Endothelial cell of umbilical vein (primary cell): ENCODE measurements around the gene ECSIT. TPM values are rescaled to one million over a fixed set of nuclear protein-coding genes. Genes with fewer than 3 reads are reported as not detected.

Experiments used
- BruUV-seq: library from RNA; stranded (reverse); fragments of 400-500 nt; replicated peaks from 2 replicates; lab custom pipeline; 2021; lab: Mats Ljungman, UMichigan
- CTCF ChIA-PET: fragments of 300-600, 350-600 bp; sonication (Branson Sonifier 250); formaldehyde crosslinking; loops from one replicate; lab custom pipeline; 2021; ENCODE audit warnings: antibody characterized with exemption, inconsistent platforms; lab: Charles Lee
- POLR2A ChIA-PET: fragments of 300-600, 350-600 bp; sonication (Branson Sonifier 250); formaldehyde crosslinking; loops from one replicate; lab custom pipeline; 2021; ENCODE audit warnings: antibody characterized with exemption, inconsistent platforms; lab: Charles Lee
- DNase-seq: peaks from one replicate; pipeline ENCODE4 v3.0.0-alpha.2; 2011; ENCODE audit warnings: low read depth, low spot score
- FAIRE-seq: peaks from 2 replicates; lab custom pipeline; 2011; peaks lifted over from hg19 to GRCh38; lab: Jason Lieb, UNC
- H2AFZ ChIP-seq: 2 replicates; pipeline ENCODE4 v1.6.0; 2012; ENCODE audit warnings: low read depth, low read length, control low read depth, inconsistent platforms
- H3K27ac ChIP-seq: 2 replicates; pipeline ENCODE4 v1.5.1; 2011; ENCODE audit warnings: low read depth, mild to moderate bottlenecking, control low read depth, low read length, moderate library complexity; ENCODE audit not compliant: insufficient read depth
- H3K27me3 ChIP-seq, 2 experiments: 2 replicates each; pipeline versions ENCODE4 v1.6.0 to v1.6.1; 2011; ENCODE audit warnings: low read length in 2 of 2, mixed read lengths in 1 of 2; ENCODE audit not compliant: control insufficient read depth in 2 of 2, insufficient read depth in 2 of 2
- H3K36me3 ChIP-seq, 2 experiments: 2 replicates in 1 of 2; 3 replicates in 1 of 2; pipeline ENCODE4 v1.5.1; 2011; ENCODE audit warnings: low read length in 2 of 2, mild to moderate bottlenecking in 1 of 2, moderate library complexity in 1 of 2; ENCODE audit not compliant: control insufficient read depth in 2 of 2, insufficient read depth in 2 of 2; ENCODE audit errors: extremely low read depth in 1 of 2
- H3K4me1 ChIP-seq: 3 replicates; pipeline ENCODE4 v1.5.1; 2011; ENCODE audit warnings: mild to moderate bottlenecking, low read length; ENCODE audit not compliant: control insufficient read depth, insufficient read depth; ENCODE audit errors: extremely low read depth
- H3K4me2 ChIP-seq: 2 replicates; pipeline ENCODE4 v1.6.1; 2011; ENCODE audit warnings: low read length, control low read depth, mixed read lengths; ENCODE audit not compliant: insufficient read depth
- H3K4me3 ChIP-seq, 3 experiments: fragments of 200-600 bp in 1 of 3; sonication (generic), shearing (Covaris generic) in 1 of 3; replicated peaks in 1 of 3; 2 replicates each; pipeline ENCODE4 v1.5.1; 2011 to 2016; ENCODE audit warnings: control low read depth in 3 of 3, low read length in 3 of 3, mild to moderate bottlenecking in 2 of 3, inconsistent platforms in 1 of 3, low read depth in 1 of 3, moderate library complexity in 1 of 3; ENCODE audit not compliant: insufficient read depth in 1 of 3
- H3K79me2 ChIP-seq: 2 replicates; pipeline ENCODE4 v1.6.0; 2012; ENCODE audit warnings: low read length, inconsistent platforms; ENCODE audit not compliant: control insufficient read depth, insufficient read depth
- H3K9ac ChIP-seq: replicated peaks from 2 replicates; pipeline ENCODE3; 2011; ENCODE audit warnings: low read length, control low read depth; ENCODE audit not compliant: insufficient read depth; ENCODE audit errors: extremely low read depth
- H3K9me1 ChIP-seq: replicated peaks from 3 replicates; pipeline ENCODE4 v1.6.0; 2011; ENCODE audit warnings: mild to moderate bottlenecking, low read length; ENCODE audit not compliant: control insufficient read depth, insufficient read depth; ENCODE audit errors: extremely low read depth
- H3K9me3 ChIP-seq: replicated peaks from 2 replicates; pipeline ENCODE4 v1.5.1; 2012; ENCODE audit warnings: low read length, inconsistent platforms; ENCODE audit not compliant: control insufficient read depth, insufficient read depth
- H4K20me1 ChIP-seq: replicated peaks from 2 replicates; pipeline ENCODE3; 2011; ENCODE audit warnings: mild to moderate bottlenecking, low read length; ENCODE audit not compliant: control insufficient read depth, insufficient read depth; ENCODE audit errors: extremely low read depth
- CTCF ChIP-seq, 2 donors: IDR thresholded peaks; 1 replicate in 1 of 2; 2 replicates in 1 of 2; pipeline ENCODE4 v1.5.1; 2011; ENCODE audit warnings: low read length in 2 of 2, mild to moderate bottlenecking in 2 of 2, moderate library complexity in 2 of 2, control low read depth in 1 of 2, inconsistent platforms in 1 of 2, low read depth in 1 of 2; ENCODE audit not compliant: insufficient read depth in 1 of 2; ENCODE audit errors: extremely low read depth in 1 of 2
- EZH2 ChIP-seq: IDR thresholded peaks from 2 replicates; pipeline ENCODE4 v1.6.1; 2012; ENCODE audit warnings: borderline replicate concordance, low read depth, mild to moderate bottlenecking, moderate library complexity, low read length, inconsistent platforms; ENCODE audit not compliant: severe bottlenecking
- FOS ChIP-seq: IDR thresholded peaks from 2 replicates; pipeline ENCODE4 v1.6.1; 2011; ENCODE audit warnings: mild to moderate bottlenecking, low read length, moderate library complexity, borderline replicate concordance; ENCODE audit not compliant: insufficient read depth
- GATA2 ChIP-seq: IDR thresholded peaks from 2 replicates; pipeline ENCODE4 v1.7.0; 2011; ENCODE audit warnings: low read depth, mild to moderate bottlenecking, moderate library complexity, mixed read lengths, low read length; ENCODE audit not compliant: insufficient read length, insufficient read depth
- JUN ChIP-seq: IDR thresholded peaks from 2 replicates; pipeline ENCODE4 v1.6.1; 2011; ENCODE audit warnings: borderline replicate concordance, low read depth; ENCODE audit not compliant: insufficient read length, insufficient read depth
- MYC ChIP-seq: IDR thresholded peaks from one replicate; pipeline ENCODE4 v1.6.1; 2011; ENCODE audit warnings: mild to moderate bottlenecking, low read depth, low read length
- POLR2A ChIP-seq: IDR thresholded peaks from 2 replicates; pipeline ENCODE4 v1.6.1; 2012; ENCODE audit warnings: low read depth, mild to moderate bottlenecking, control low read depth, low read length
- POLR2AphosphoS5 ChIP-seq: IDR thresholded peaks from 2 replicates; pipeline ENCODE4 v1.6.1; 2012; ENCODE audit warnings: low read depth, mild to moderate bottlenecking, control low read depth, low read length, moderate library complexity; ENCODE audit not compliant: insufficient read depth
- dilution Hi-C: fragments of 300-500 bp; cut with MboI; formaldehyde crosslinking; loops from one replicate; pipeline ENCODE4 v1.15.0; 2019; ENCODE audit warnings: low sequenced_read_pairs; ENCODE audit not compliant: extremely low pct_ligation_motif_present
- intact Hi-C: fragments of 100-400 bp; cut with micrococcal nuclease; formaldehyde crosslinking; loops from one replicate; pipeline ENCODE4 v1.10.0; 2022
- polyA plus RNA-seq, 4 experiments: library from polyadenylated mRNA; depleted of rRNA in 3 of 4; stranded (reverse) in 3 of 4; unstranded in 1 of 4; fragments of >200 nt; gene quantifications; 2 replicates each; pipeline versions ENCODE4 v1.2.1 to v1.2.3, GENCODE V29; 2011 to 2012; ENCODE audit warnings: missing spikeins in 1 of 4
- total RNA-seq: library from RNA; stranded (reverse); gene quantifications from 2 replicates; pipeline ENCODE4 v1.2.3, GENCODE V29; 2021
- TF ChIP-seq, protein P1 (sequence below): IDR thresholded peaks from 2 replicates; pipeline ENCODE4 v1.6.1; 2011; ENCODE audit not compliant: insufficient read depth, insufficient read length

ECSIT gene
- total and polyA plus RNA-seq, 2 donors (not counting 3 experiments of a cell fraction or from before 2014, with no cell fraction given) = 32.4 to 47.2 TPM

DNA sequence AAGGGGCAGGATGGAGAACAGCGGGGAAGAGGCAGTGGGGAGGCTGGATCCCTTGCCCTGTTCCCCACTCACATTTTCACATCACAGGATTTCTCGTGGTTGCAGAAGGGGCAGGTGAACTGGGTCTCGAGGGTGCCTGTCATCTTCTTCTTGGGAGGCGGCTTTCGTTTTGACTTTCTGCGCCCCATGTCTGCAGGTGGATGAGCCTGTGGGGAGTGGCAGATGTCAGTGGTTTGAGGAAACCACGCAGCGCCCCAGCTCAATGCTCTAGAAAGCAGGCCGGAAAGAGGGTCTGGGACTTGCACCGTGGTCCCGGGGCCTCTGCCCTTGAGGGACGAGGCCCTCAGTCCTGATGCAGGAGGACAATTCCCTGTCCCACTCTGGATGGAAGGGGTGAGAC lies 25.2 kb upstream of the ECSIT start:
- Histone ChIP-seq H3K9ac (no peak overlapping the region), H3K9me1 (no peaks in the 10 kb centered on the region), H3K4me3 (no peak overlapping the region), H3K27ac (no peak overlapping the region), H3K4me2 (no peak overlapping the region), H3K4me1 (peaks cover 6% of the 10 kb centered on the region), H3K36me3 (peaks cover 0 to 20% of the 10 kb centered on the region in 2 experiments), H4K20me1 (no peaks in the 10 kb centered on the region), H3K79me2 (peaks cover 24% of the 10 kb centered on the region), H3K9me3 (no peaks in the 10 kb centered on the region), H3K27me3 (no peaks in the 10 kb centered on the region), H2AFZ (no peak overlapping the region)
- BruUV-seq = no TSS peak
- intact Hi-C loops = no loop called here
- POLR2A ChIA-PET = no interaction called here
- TF ChIP-seq FOS (no peak), MYC (no peak)
- dilution Hi-C loops = no loop called here
- CTCF ChIA-PET = interaction anchor here (0.7 kb wide), 1 partner anchor 434 kb away, joined by 3 read pairs; no protein-coding TSS in a partner anchor
- DNase-seq (no peak), FAIRE-seq (no peak)

DNA sequence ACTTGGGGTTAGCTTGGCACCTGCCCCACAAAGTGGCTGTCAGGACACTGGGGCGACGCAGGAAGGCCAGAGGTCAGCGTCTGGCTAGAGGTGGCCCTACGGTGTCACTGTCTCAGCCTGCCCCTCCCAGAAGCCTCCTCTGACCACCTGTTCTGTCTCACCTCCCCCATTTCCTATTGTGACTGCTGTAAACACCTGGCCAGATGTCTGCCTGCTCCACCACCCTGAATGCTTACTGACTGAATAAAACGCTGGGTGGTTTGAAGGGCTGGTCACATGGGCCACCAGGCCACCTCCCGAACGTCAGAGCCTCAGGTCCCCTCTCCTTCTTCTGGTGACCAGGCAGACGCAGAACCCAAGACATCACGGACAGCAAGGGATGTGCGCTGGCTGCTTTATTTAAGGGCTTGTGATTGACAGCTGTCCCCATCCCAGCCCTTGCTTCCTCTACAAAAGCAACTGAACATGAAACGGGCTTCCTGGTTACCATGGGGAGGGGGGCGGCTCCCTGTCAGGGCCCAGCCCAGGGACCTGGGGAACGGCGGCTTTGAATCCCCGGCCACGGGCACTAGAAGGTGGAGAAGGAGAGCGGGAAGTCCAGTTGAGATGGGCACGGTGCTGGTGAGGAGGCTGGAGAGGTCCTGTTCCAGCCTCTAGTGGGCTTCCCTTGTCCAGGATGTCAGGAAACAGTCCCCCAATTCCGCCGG lies 23.9 kb upstream of the ECSIT start:
- no peak overlapping the region for H3K4me2 ChIP-seq
- no peaks in the 10 kb centered on the region for H3K27me3 ChIP-seq
- DNase-seq (no peak), FAIRE-seq (no peak)
- ChIA-PET CTCF (interaction anchor here (1.2 to 1.6 kb wide), 2 partner anchors 11 to 259 kb away, joined by 5 read pairs; no protein-coding TSS in a partner anchor), POLR2A (no interaction called here)
- peaks cover 13% of the 10 kb centered on the region for H3K79me2 ChIP-seq
- H3K4me1 ChIP-seq = peaks cover under 1% of the 10 kb centered on the region
- H3K36me3 ChIP-seq = peaks cover 0 to 20% of the 10 kb centered on the region in 2 experiments
- dilution Hi-C loops = no loop called here
- no peaks in the 10 kb centered on the region for H4K20me1 ChIP-seq
- no peak overlapping the region for H2AFZ ChIP-seq
- intact Hi-C loops = no loop called here
- no peak overlapping the region for H3K9ac ChIP-seq
- H3K4me3 ChIP-seq = no peak overlapping the region
- H3K9me3 ChIP-seq = no peaks in the 10 kb centered on the region
- BruUV-seq = TSS peak; percentile 12
- H3K9me1 ChIP-seq = no peaks in the 10 kb centered on the region
- TF ChIP-seq EZH2 = no peak
- TF ChIP-seq JUN = no peak
- TF ChIP-seq CTCF (IDR thresholded peaks at IDR 0.05; ENCODE audit: extremely low read depth in 1 of 2, insufficient read depth in 1 of 2, low read depth in 1 of 2, low read length in 2 of 2) = no peak
- TF ChIP-seq, protein P1, sequence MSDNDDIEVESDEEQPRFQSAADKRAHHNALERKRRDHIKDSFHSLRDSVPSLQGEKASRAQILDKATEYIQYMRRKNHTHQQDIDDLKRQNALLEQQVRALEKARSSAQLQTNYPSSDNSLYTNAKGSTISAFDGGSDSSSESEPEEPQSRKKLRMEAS = no peak
- TF ChIP-seq MYC = no peak
- TF ChIP-seq FOS = no peak
- TF ChIP-seq POLR2AphosphoS5 = no peak
- TF ChIP-seq GATA2 = no peak
- no peak for TF ChIP-seq POLR2A
- H3K27ac ChIP-seq = no peak overlapping the region
